Testis (tissue), 3 donors: Measurements from ENCODE around the gene PITPNM3. TPM values are rescaled to one million over a fixed set of nuclear protein-coding genes. Genes with fewer than 3 reads are reported as not detected.

Source experiments
- DNase-seq: peaks from one replicate; pipeline ENCODE4 v3.0.0-alpha.2; 2019
- H3K27ac ChIP-seq, 2 donors: fragments of 200-600 bp; sonication (generic); one replicate each; pipeline ENCODE4 v1.5.1; 2019
- H3K27me3 ChIP-seq: fragments of 200-600 bp; sonication (generic); one replicate; pipeline ENCODE4 v1.5.1; 2019
- H3K36me3 ChIP-seq: fragments of 200-600 bp; sonication (generic); one replicate; pipeline ENCODE4 v1.5.1; 2017; ENCODE audit warnings: low read depth; ENCODE audit errors: missing control alignments
- H3K4me1 ChIP-seq: fragments of 200-600 bp; sonication (generic); one replicate; pipeline ENCODE4 v1.5.1; 2019
- H3K4me3 ChIP-seq, 2 donors: fragments of 200-600 bp; sonication (generic); one replicate each; pipeline ENCODE4 v1.5.1; 2017 to 2019
- H3K9me3 ChIP-seq: fragments of 200-600 bp; sonication (generic); one replicate; pipeline ENCODE4 v1.5.1; 2017
- POLR2A ChIP-seq: fragments of 450-650 bp; IDR thresholded peaks from one replicate; pipeline ENCODE4 v1.6.1; 2017; ENCODE audit warnings: antibody characterized with exemption, mild to moderate bottlenecking, moderate library complexity
- whole genome bisulfite sequencing, 2 donors: methylation state at CpG; one replicate each; pipeline ENCODE4 v1.1.5; 2018; 5-methylcytosine and 5-hydroxymethylcytosine counted together
- intact Hi-C: fragments of 100-400 bp; cut with DNase I; formaldehyde crosslinking; loops from one replicate; pipeline ENCODE4 v1.15.1; 2023; ENCODE audit warnings: low total_unique reads
- polyA plus RNA-seq: library from polyadenylated mRNA; stranded (reverse); fragments of 350-450 nt; fragmentation: Illumina TruSeq; extraction: RNeasy Lipid Tissue Mini Kit (QIAGEN cat#74804); gene quantifications from one replicate; pipeline ENCODE4 v1.2.3, GENCODE V29; 2014; ENCODE audit warnings: low read depth, low replicate concordance; ENCODE audit not compliant: insufficient read depth
- total RNA-seq, 2 donors: library from RNA; depleted of rRNA; stranded (reverse); fragments of >200 nt; gene quantifications; one replicate each; pipeline ENCODE4 v1.2.3, GENCODE V29; 2016
- TF ChIP-seq, protein P1 (sequence below), 3 experiments: fragments of 450-650 bp in 2 of 3; fragments of 200-600 bp in 1 of 3; sonication (generic) in 1 of 3; IDR thresholded peaks; one replicate each; pipeline ENCODE4 v1.5.1; 2016 to 2019; ENCODE audit warnings: antibody characterized with exemption in 3 of 3, mild to moderate bottlenecking in 2 of 3, moderate library complexity in 1 of 3

PITPNM3 gene
- total and polyA plus RNA-seq, 3 donors from 2014 or later, result 6.3 to 7.3 (median 6.7) TPM

DNA sequence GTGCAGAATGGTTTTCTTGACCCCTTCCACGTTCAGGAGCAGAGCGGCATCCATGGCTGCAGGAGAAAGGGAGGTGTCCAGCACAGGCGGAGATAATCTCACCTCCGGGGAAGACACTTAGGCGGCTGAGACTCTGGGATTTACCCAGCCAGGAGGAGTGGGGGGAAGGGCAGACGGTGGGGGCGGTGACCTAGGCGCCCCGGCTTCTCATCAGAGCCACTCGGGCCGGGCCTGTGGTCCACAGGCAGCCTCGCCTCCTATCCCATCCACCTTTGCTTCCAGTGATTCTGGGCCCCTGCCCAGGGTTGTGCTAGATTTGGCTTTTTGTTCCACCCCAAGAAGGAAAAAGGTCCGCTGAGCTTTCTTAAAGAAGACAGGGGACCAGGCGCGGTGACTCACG lies 121.3 kb downstream of the PITPNM3 start, which contains the start of gene AIPL1:
Gene AIPL1, minus strand, starts transcription at position 71 of the 400 bp plus-strand sequence. Its CDS starts 17 bp downstream, at position 54.
- intact Hi-C loops, result no loop called here
- Histone ChIP-seq H3K27ac (no peak within 1 kb of the TSS), H3K4me3 (peak within 1 kb of the TSS in 1 of 2 donors; percentile 25), H3K27me3 (no peaks in the 10 kb centered on the region), H3K36me3 (no peaks in the 10 kb centered on the region), H3K4me1 (no peaks in the 10 kb centered on the region), H3K9me3 (no peaks in the 10 kb centered on the region)
- DNase-seq, result no peak
- TF ChIP-seq, protein P1, sequence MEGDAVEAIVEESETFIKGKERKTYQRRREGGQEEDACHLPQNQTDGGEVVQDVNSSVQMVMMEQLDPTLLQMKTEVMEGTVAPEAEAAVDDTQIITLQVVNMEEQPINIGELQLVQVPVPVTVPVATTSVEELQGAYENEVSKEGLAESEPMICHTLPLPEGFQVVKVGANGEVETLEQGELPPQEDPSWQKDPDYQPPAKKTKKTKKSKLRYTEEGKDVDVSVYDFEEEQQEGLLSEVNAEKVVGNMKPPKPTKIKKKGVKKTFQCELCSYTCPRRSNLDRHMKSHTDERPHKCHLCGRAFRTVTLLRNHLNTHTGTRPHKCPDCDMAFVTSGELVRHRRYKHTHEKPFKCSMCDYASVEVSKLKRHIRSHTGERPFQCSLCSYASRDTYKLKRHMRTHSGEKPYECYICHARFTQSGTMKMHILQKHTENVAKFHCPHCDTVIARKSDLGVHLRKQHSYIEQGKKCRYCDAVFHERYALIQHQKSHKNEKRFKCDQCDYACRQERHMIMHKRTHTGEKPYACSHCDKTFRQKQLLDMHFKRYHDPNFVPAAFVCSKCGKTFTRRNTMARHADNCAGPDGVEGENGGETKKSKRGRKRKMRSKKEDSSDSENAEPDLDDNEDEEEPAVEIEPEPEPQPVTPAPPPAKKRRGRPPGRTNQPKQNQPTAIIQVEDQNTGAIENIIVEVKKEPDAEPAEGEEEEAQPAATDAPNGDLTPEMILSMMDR (IDR thresholded peaks at IDR 0.05), result no peak
- WGBS, 2 donors, result 46 to 59% methylated on average over 13 to 16 of the region's 16 CpGs

DNA sequence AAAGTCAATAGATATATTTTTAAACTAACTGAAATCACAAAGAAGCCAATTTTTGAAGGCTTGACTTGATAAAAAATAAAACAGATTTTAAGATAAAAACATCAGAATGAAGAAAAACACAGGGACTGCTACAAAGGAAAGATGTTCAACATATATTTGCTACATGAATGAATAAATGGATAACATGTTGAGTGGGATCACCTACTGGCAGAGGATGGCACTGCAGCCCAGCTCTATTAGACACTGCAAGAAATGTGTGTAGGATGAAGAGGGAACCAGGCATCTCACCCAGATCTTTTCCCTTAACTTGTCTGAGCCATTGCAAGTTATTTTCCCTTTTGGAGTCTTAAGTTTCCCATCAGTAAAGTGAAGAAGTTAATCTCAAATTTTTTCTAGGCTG lies 125.6 kb downstream of the PITPNM3 start:
- intact Hi-C loops, result no loop called here
- Histone ChIP-seq H3K27ac (no peak overlapping the region), H3K27me3 (no peaks in the 10 kb centered on the region)

DNA sequence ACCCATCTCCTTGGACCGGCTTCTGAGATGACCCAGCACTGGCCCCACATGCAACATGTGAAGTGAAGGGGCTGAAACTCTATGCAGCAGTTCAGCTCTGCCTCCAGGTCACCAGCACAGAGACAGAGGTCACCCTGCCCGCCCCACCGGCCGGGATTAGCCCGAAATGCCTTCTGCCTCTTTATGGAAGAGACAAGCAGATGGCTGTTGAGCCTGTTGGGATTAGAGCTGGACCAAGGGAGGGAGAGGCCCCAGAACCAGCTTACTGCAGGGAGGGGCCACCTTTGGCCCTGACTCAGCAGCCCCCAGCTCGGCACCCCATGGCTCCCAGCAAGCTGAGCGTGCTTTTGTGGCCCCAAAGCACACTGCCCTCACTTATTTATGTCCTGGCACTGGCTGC lies 127.1 kb downstream of the PITPNM3 start:
- TF ChIP-seq, protein P1 (IDR thresholded peaks at IDR 0.05), result no peak
- TF ChIP-seq POLR2A, result no peak
- no peak for DNase-seq
- H3K27ac ChIP-seq, result no peak overlapping the region
- no peak overlapping the region for H3K4me3 ChIP-seq
- H3K27me3 ChIP-seq, result no peaks in the 10 kb centered on the region
- WGBS, 2 donors, result 91% methylated on average over 7 of the region's 7 CpGs; no CpG with 5 or more reads in 1 of the 2 donors
- H3K4me1 ChIP-seq, result no peaks in the 10 kb centered on the region
- H3K36me3 ChIP-seq, result no peaks in the 10 kb centered on the region
- H3K9me3 ChIP-seq, result no peaks in the 10 kb centered on the region
- intact Hi-C loops, result no loop called here

More for the DNA sequence above, 125.6 kb downstream of the PITPNM3 start:
- no peak for DNase-seq
- TF ChIP-seq, protein P1 (IDR thresholded peaks at IDR 0.05), result peak in 1 of 3 experiments; percentile 21
- TF ChIP-seq POLR2A, result no peak
- H3K4me1 ChIP-seq, result no peaks in the 10 kb centered on the region
- H3K36me3 ChIP-seq, result no peaks in the 10 kb centered on the region
- no peaks in the 10 kb centered on the region for H3K9me3 ChIP-seq
- no peak overlapping the region for H3K4me3 ChIP-seq

DNA sequence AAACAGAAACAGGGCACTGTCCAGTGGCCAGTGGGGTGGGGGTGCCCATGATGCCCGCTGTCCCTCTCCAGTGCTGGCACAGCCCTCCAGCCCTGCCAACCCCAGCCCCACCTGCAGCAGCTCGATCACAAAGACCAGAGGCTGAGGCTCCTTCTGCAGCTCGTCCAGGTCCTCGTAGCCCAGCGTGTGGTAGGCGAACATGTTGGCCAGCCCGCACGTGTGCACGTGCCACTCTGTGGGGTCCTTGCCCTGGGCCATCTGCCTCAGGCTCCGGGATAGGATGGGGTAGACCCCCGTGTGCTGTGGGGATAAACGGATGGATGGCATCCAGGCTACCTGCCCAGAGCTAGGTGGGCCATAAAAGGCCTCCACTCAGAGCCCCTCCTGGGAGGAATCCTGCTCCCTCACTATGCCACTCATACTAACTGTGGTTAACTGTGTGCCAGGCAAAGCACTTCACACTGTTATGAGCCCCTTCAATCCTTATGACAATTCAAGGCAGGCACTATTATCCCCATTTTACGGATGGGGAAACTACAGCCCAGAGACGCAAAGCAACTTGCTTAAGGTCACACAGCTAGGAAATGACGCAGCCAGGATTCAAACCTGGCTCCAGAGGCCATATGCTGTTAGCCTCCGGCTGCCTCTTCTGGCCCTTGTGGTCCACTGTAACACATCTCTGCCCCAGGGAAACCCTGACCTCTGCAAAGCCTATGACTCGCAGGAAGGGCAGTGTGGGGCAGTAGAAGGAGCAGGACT lies 128.0 kb downstream of the PITPNM3 start:
- no peaks in the 10 kb centered on the region for H3K36me3 ChIP-seq
- DNase-seq, result no peak
- H3K9me3 ChIP-seq, result no peaks in the 10 kb centered on the region
- intact Hi-C loops, result no loop called here
- no peak overlapping the region for H3K4me3 ChIP-seq
- TF ChIP-seq, protein P1 (IDR thresholded peaks at IDR 0.05), result no peak
- TF ChIP-seq POLR2A, result no peak
- no peaks in the 10 kb centered on the region for H3K27me3 ChIP-seq
- no peak overlapping the region for H3K27ac ChIP-seq
- WGBS, 2 donors, result 82 to 91% methylated on average over 11 to 17 of the region's 17 CpGs
- H3K4me1 ChIP-seq, result no peaks in the 10 kb centered on the region
